WTC11 (cell line): ENCODE data around the gene FAM107B. TPM values are rescaled to one million over a fixed set of nuclear protein-coding genes. Genes with fewer than 3 reads are reported as not detected.

Experiments
- ATAC-seq: fragments of 200-7000 bp; cut with Tn5 transposase; 2 replicates; pipeline ENCODE4 v1.10.0; 2021; ENCODE audit warnings: mild to moderate bottlenecking, moderate library complexity
- CTCF ChIA-PET: fragments of 300-600 bp; sonication (Branson Sonifier 250); formaldehyde crosslinking; loops from one replicate; lab custom pipeline; 2021; ENCODE audit warnings: antibody characterized with exemption; lab: Charles Lee
- POLR2A ChIA-PET: fragments of 350-600 bp; sonication (Branson Sonifier 250); formaldehyde crosslinking; loops from one replicate; lab custom pipeline; 2021; ENCODE audit warnings: antibody characterized with exemption; lab: Charles Lee
- DNase-seq: peaks from one replicate; pipeline ENCODE4 v3.0.0; 2021; ENCODE audit warnings: low spot score
- H3K27ac Mint-ChIP-seq: 2 replicates; pipeline ENCODE4 v1.8.0; 2021; ENCODE audit warnings: mixed read lengths
- H3K27me3 Mint-ChIP-seq: 2 replicates; pipeline ENCODE4 v1.8.0; 2021; ENCODE audit warnings: low read depth, mild to moderate bottlenecking, moderate library complexity, mixed read lengths
- H3K36me3 Mint-ChIP-seq: 2 replicates; pipeline ENCODE4 v1.8.0; 2021; ENCODE audit warnings: mixed read lengths
- H3K4me1 Mint-ChIP-seq: 2 replicates; pipeline ENCODE4 v1.8.0; 2022; ENCODE audit warnings: mixed read lengths
- H3K4me3 Mint-ChIP-seq: 2 replicates; pipeline ENCODE4 v1.8.0; 2021; ENCODE audit warnings: mild to moderate bottlenecking, moderate library complexity, mixed read lengths
- H3K9me3 Mint-ChIP-seq: 2 replicates; pipeline ENCODE4 v1.8.0; 2021; ENCODE audit warnings: mixed read lengths
- ATF6 ChIP-seq: sonication (generic); formaldehyde crosslinking; IDR thresholded peaks from 2 replicates; pipeline ENCODE4 v1.8.1; 2023; ENCODE audit warnings: mild to moderate bottlenecking, missing genetic modification reagents
- ELF4 ChIP-seq: sonication (generic); formaldehyde crosslinking; IDR thresholded peaks from 2 replicates; pipeline ENCODE4 v1.8.1; 2022; ENCODE audit warnings: low read depth, mild to moderate bottlenecking, moderate library complexity, missing genetic modification reagents
- EMX1 ChIP-seq: fragments of 250-450 bp; sonication (Bioruptor Pico); IDR thresholded peaks from 2 replicates; pipeline ENCODE4 v1.8.0; 2021; ENCODE audit warnings: mild to moderate bottlenecking
- ERG ChIP-seq: fragments of 250-450 bp; sonication (Bioruptor Pico); IDR thresholded peaks from 2 replicates; pipeline ENCODE4 v1.8.0; 2021; ENCODE audit warnings: mild to moderate bottlenecking
- ESRRA ChIP-seq: sonication (generic); formaldehyde crosslinking; IDR thresholded peaks from 2 replicates; pipeline ENCODE4 v1.8.1; 2022; ENCODE audit warnings: mild to moderate bottlenecking, missing genetic modification reagents, borderline replicate concordance
- FOXP1 ChIP-seq: sonication (generic); formaldehyde crosslinking; IDR thresholded peaks from 2 replicates; pipeline ENCODE4 v1.8.0; 2022; ENCODE audit warnings: missing genetic modification reagents, mild to moderate bottlenecking, moderate library complexity, borderline replicate concordance
- GRHL2 ChIP-seq: fragments of 250-450 bp; sonication (Bioruptor Pico); IDR thresholded peaks from 2 replicates; pipeline ENCODE4 v1.8.0; 2022; ENCODE audit warnings: mild to moderate bottlenecking, moderate library complexity; ENCODE audit not compliant: insufficient replicate concordance, severe bottlenecking
- HMGXB4 ChIP-seq: sonication (generic); formaldehyde crosslinking; IDR thresholded peaks from 2 replicates; pipeline ENCODE4 v1.8.1; 2023; ENCODE audit warnings: mild to moderate bottlenecking, moderate library complexity, missing genetic modification reagents
- JUN ChIP-seq: sonication (generic); formaldehyde crosslinking; IDR thresholded peaks from 2 replicates; pipeline ENCODE4 v1.8.0; 2023; ENCODE audit warnings: mild to moderate bottlenecking, missing genetic modification reagents
- MLX ChIP-seq: sonication (generic); formaldehyde crosslinking; IDR thresholded peaks from 2 replicates; pipeline ENCODE4 v1.8.1; 2023; ENCODE audit warnings: mild to moderate bottlenecking, missing genetic modification reagents, moderate library complexity
- MXD4 ChIP-seq: fragments of 250-450 bp; sonication (Bioruptor Pico); IDR thresholded peaks from 2 replicates; pipeline ENCODE4 v1.8.0; 2021; ENCODE audit warnings: mild to moderate bottlenecking, moderate library complexity, borderline replicate concordance
- NFATC4 ChIP-seq: fragments of 250-450 bp; sonication (Bioruptor Pico); IDR thresholded peaks from 2 replicates; pipeline ENCODE4 v1.9.0; 2021; ENCODE audit warnings: mild to moderate bottlenecking
- SOX15 ChIP-seq: fragments of 250-450 bp; sonication (Bioruptor Pico); IDR thresholded peaks from 2 replicates; pipeline ENCODE4 v1.9.0; 2021; ENCODE audit warnings: mild to moderate bottlenecking
- TEAD4 ChIP-seq: sonication (generic); formaldehyde crosslinking; IDR thresholded peaks from 2 replicates; pipeline ENCODE4 v1.8.0; 2022; ENCODE audit warnings: mild to moderate bottlenecking, missing genetic modification reagents
- ZNF138 ChIP-seq: sonication (generic); formaldehyde crosslinking; conservative IDR thresholded peaks from 2 replicates; pipeline ENCODE4 v1.8.1; 2022; ENCODE audit warnings: mild to moderate bottlenecking, moderate library complexity, missing genetic modification reagents
- ZNF416 ChIP-seq: fragments of 250-450 bp; sonication (Bioruptor Pico); IDR thresholded peaks from 2 replicates; pipeline ENCODE4 v1.9.0; 2021; ENCODE audit warnings: mild to moderate bottlenecking, inconsistent platforms
- ZSCAN18 ChIP-seq: fragments of 250-450 bp; sonication (Bioruptor Pico); IDR thresholded peaks from 2 replicates; pipeline ENCODE4 v2.1.2; 2022; ENCODE audit warnings: mild to moderate bottlenecking, moderate library complexity
- total RNA-seq: library from RNA; stranded (reverse); gene quantifications from 3 replicates; pipeline ENCODE4 v1.2.3, GENCODE V29; 2021

The FAM107B gene
- total RNA-seq, 1 experiment from 2014 or later: 22.4 TPM

GRCh38 chr10:14700546-14700945, 74.2 kb downstream of the FAM107B start:
- ChIA-PET CTCF (interaction anchor here (0.6 kb wide), 1 partner anchor 406 kb away, joined by 4 read pairs; no protein-coding TSS in a partner anchor), POLR2A (interaction anchor here (0.7 kb wide), 1 partner anchor 101 kb away, joined by 7 read pairs; no protein-coding TSS in a partner anchor)
- no peak overlapping the region for H3K4me3 Mint-ChIP-seq
- H3K27me3 Mint-ChIP-seq: no peaks in the 10 kb centered on the region; the same call in 1 of the 2 replicates
- H3K27ac Mint-ChIP-seq: no peak overlapping the region
- DNase-seq: no peak
- no peak for ATAC-seq
- TF ChIP-seq FOXP1 (CRISPR knock-in tag) (no peak), SOX15 (no peak), ZNF138 (CRISPR knock-in tag) (no peak), MLX (no peak), ATF6 (CRISPR knock-in tag) (no peak), MXD4 (CRISPR knock-in tag) (no peak), ELF4 (CRISPR knock-in tag) (no peak), JUN (CRISPR knock-in tag) (no peak), EMX1 (no peak), GRHL2 (CRISPR knock-in tag) (no peak), NFATC4 (CRISPR knock-in tag) (no peak), TEAD4 (CRISPR knock-in tag) (no peak), ESRRA (CRISPR knock-in tag) (no peak), ERG (CRISPR knock-in tag) (no peak)
- H3K4me1 Mint-ChIP-seq: peaks cover 28% of the 10 kb centered on the region
- peaks cover 6% of the 10 kb centered on the region for H3K36me3 Mint-ChIP-seq
- peaks cover 11% of the 10 kb centered on the region for H3K9me3 Mint-ChIP-seq

GRCh38 chr10:14699482-14699881, 75.2 kb downstream of the FAM107B start:
- no peak for ATAC-seq
- H3K27ac Mint-ChIP-seq: no peak overlapping the region
- peaks cover 11% of the 10 kb centered on the region for H3K9me3 Mint-ChIP-seq
- H3K4me1 Mint-ChIP-seq: peaks cover 24% of the 10 kb centered on the region
- no peaks in the 10 kb centered on the region; the same call in 1 of the 2 replicates for H3K27me3 Mint-ChIP-seq
- no peak overlapping the region for H3K4me3 Mint-ChIP-seq
- TF ChIP-seq HMGXB4 (CRISPR knock-in tag) (no peak), ZSCAN18 (no peak), ZNF416 (CRISPR knock-in tag) (peak; percentile 74; the same call in 1 of the 2 replicates)
- TF ChIP-seq, all 79 proteins: peak for 1
- ChIA-PET POLR2A (no interaction called here), CTCF (no interaction called here)
- no peak for DNase-seq
- peaks cover 6% of the 10 kb centered on the region for H3K36me3 Mint-ChIP-seq
